SJSA1 (cell line): ENCODE data around the gene TTC21B. TPM values are rescaled to one million over a fixed set of nuclear protein-coding genes. Genes with fewer than 3 reads are reported as not detected.
"Not testable (repeated sequence)": the region's sequence is repeated elsewhere in the genome, so short reads cannot be mapped to it uniquely, and the experiment has no call there.

Experiments used
- DNase-seq, 2 experiments: peaks; one replicate each; pipeline ENCODE4 v3.0.0-alpha.2; 2015 to 2020; ENCODE audit warnings: low spot score in 2 of 2, low read depth in 1 of 2
- H3K27ac ChIP-seq: fragments of 250-450 bp; sonication (Bioruptor Pico); 2 replicates; pipeline ENCODE4 v1.5.1; 2020; ENCODE audit warnings: mild to moderate bottlenecking, moderate library complexity
- H3K27me3 ChIP-seq: fragments of 250-450 bp; sonication (Bioruptor Pico); replicated peaks from 2 replicates; pipeline ENCODE4 v1.5.1; 2020; ENCODE audit warnings: mild to moderate bottlenecking, moderate library complexity
- H3K36me3 ChIP-seq: fragments of 250-450 bp; sonication (Bioruptor Pico); 2 replicates; pipeline ENCODE4 v1.5.1; 2020; ENCODE audit warnings: mild to moderate bottlenecking
- H3K4me1 ChIP-seq: fragments of 250-450 bp; sonication (Bioruptor Pico); replicated peaks from 2 replicates; pipeline ENCODE4 v1.6.1; 2021; ENCODE audit warnings: mild to moderate bottlenecking
- H3K4me3 ChIP-seq: fragments of 250-450 bp; sonication (Bioruptor Pico); 2 replicates; pipeline ENCODE4 v1.5.1; 2020; ENCODE audit warnings: mild to moderate bottlenecking
- H3K9me3 ChIP-seq: fragments of 250-450 bp; sonication (Bioruptor Pico); replicated peaks from 2 replicates; pipeline ENCODE4 v1.5.1; 2020; ENCODE audit warnings: mild to moderate bottlenecking
- total RNA-seq: library from RNA; depleted of rRNA; stranded (reverse); fragments of >200 nt; shearing (Covaris generic); gene quantifications from 2 replicates; pipeline ENCODE4 v1.2.3, GENCODE V29; 2014

The TTC21B gene
- total RNA-seq, 1 experiment from 2014 or later = 26.9 TPM

- Histone ChIP-seq H3K9me3 (no peaks in the 10 kb centered on the region), H3K27me3 (no peaks in the 10 kb centered on the region), H3K4me3 (no peak overlapping the region), H3K27ac (no peak overlapping the region), H3K4me1 (no peaks in the 10 kb centered on the region), H3K36me3 (no peaks in the 10 kb centered on the region)
- DNase-seq = no peak
Measured at GRCh38 chr2:165863810-165864261, 89.7 kb downstream of the TTC21B start.

- not testable (repeated sequence) for H3K27ac ChIP-seq, H3K4me1 ChIP-seq, H3K4me3 ChIP-seq, H3K9me3 ChIP-seq, H3K36me3 ChIP-seq, DNase-seq, H3K27me3 ChIP-seq
Measured at GRCh38 chr2:165861083-165861482, 92.5 kb downstream of the TTC21B start.

- not testable (repeated sequence) for H3K4me3 ChIP-seq, H3K27ac ChIP-seq, H3K27me3 ChIP-seq, H3K9me3 ChIP-seq, DNase-seq, H3K4me1 ChIP-seq, H3K36me3 ChIP-seq
Measured at GRCh38 chr2:165859723-165860122, 93.9 kb downstream of the TTC21B start.

GRCh38 chr2:165857876-165858275, 95.7 kb downstream of the TTC21B start:
- Histone ChIP-seq H3K4me1 (no peaks in the 10 kb centered on the region), H3K27ac (no peak overlapping the region), H3K36me3 (no peaks in the 10 kb centered on the region), H3K9me3 (no peaks in the 10 kb centered on the region), H3K27me3 (no peaks in the 10 kb centered on the region), H3K4me3 (no peak overlapping the region)
- no peak for DNase-seq

GRCh38 chr2:165852394-165852793, 101.2 kb downstream of the TTC21B start:
- Histone ChIP-seq H3K9me3 (no peaks in the 10 kb centered on the region), H3K27me3 (no peaks in the 10 kb centered on the region), H3K4me1 (no peaks in the 10 kb centered on the region), H3K27ac (no peak overlapping the region), H3K36me3 (no peaks in the 10 kb centered on the region), H3K4me3 (no peak overlapping the region)
- no peak for DNase-seq

- Histone ChIP-seq H3K9me3 (no peaks in the 10 kb centered on the region), H3K36me3 (no peaks in the 10 kb centered on the region), H3K27me3 (no peaks in the 10 kb centered on the region), H3K27ac (no peak overlapping the region), H3K4me3 (no peak overlapping the region), H3K4me1 (no peaks in the 10 kb centered on the region)
- no peak for DNase-seq
Measured at GRCh38 chr2:165847001-165847400, 106.6 kb downstream of the TTC21B start.

- Histone ChIP-seq H3K36me3 (no peaks in the 10 kb centered on the region), H3K27ac (no peak overlapping the region), H3K9me3 (no peaks in the 10 kb centered on the region), H3K27me3 (no peaks in the 10 kb centered on the region), H3K4me1 (no peaks in the 10 kb centered on the region), H3K4me3 (no peak overlapping the region)
- no peak for DNase-seq
Measured at GRCh38 chr2:165846056-165846455, 107.5 kb downstream of the TTC21B start.

GRCh38 chr2:165844216-165844615, 109.4 kb downstream of the TTC21B start:
- Histone ChIP-seq H3K4me3 (no peak overlapping the region), H3K36me3 (no peaks in the 10 kb centered on the region), H3K27me3 (no peaks in the 10 kb centered on the region), H3K9me3 (no peaks in the 10 kb centered on the region), H3K27ac (no peak overlapping the region), H3K4me1 (no peaks in the 10 kb centered on the region)
- no peak for DNase-seq

GRCh38 chr2:165843351-165843750, 110.2 kb downstream of the TTC21B start:
- Histone ChIP-seq H3K27ac (no peak overlapping the region), H3K4me1 (no peaks in the 10 kb centered on the region), H3K9me3 (no peaks in the 10 kb centered on the region), H3K27me3 (no peaks in the 10 kb centered on the region), H3K4me3 (no peak overlapping the region), H3K36me3 (no peaks in the 10 kb centered on the region)
- no peak for DNase-seq

- H3K4me1 ChIP-seq = no peaks in the 10 kb centered on the region
- no peak overlapping the region for H3K27ac ChIP-seq
- H3K4me3 ChIP-seq = no peak overlapping the region
- H3K36me3 ChIP-seq = no peaks in the 10 kb centered on the region
- H3K27me3 ChIP-seq = no peaks in the 10 kb centered on the region
- no peaks in the 10 kb centered on the region for H3K9me3 ChIP-seq
- DNase-seq = no peak
Measured at GRCh38 chr2:165840333-165840958, 113.1 kb downstream of the TTC21B start.

GRCh38 chr2:165839610-165840009, 114.0 kb downstream of the TTC21B start:
- Histone ChIP-seq H3K9me3 (no peaks in the 10 kb centered on the region), H3K4me3 (no peak overlapping the region), H3K36me3 (no peaks in the 10 kb centered on the region), H3K27ac (no peak overlapping the region), H3K27me3 (no peaks in the 10 kb centered on the region), H3K4me1 (no peaks in the 10 kb centered on the region)
- DNase-seq = no peak

- no peaks in the 10 kb centered on the region for H3K9me3 ChIP-seq
- no peaks in the 10 kb centered on the region for H3K36me3 ChIP-seq
- no peak overlapping the region for H3K27ac ChIP-seq
- no peaks in the 10 kb centered on the region for H3K4me1 ChIP-seq
- DNase-seq = no peak
- no peaks in the 10 kb centered on the region for H3K27me3 ChIP-seq
- no peak overlapping the region for H3K4me3 ChIP-seq
Measured at GRCh38 chr2:165837122-165837521, 116.5 kb downstream of the TTC21B start.

GRCh38 chr2:165835363-165835762, 118.2 kb downstream of the TTC21B start:
- no peak overlapping the region for H3K4me3 ChIP-seq
- H3K27ac ChIP-seq = no peak overlapping the region
- DNase-seq = no peak
- no peaks in the 10 kb centered on the region for H3K36me3 ChIP-seq
- H3K9me3 ChIP-seq = no peaks in the 10 kb centered on the region
- no peaks in the 10 kb centered on the region for H3K4me1 ChIP-seq
- H3K27me3 ChIP-seq = no peaks in the 10 kb centered on the region

GRCh38 chr2:165833156-165833555, 120.4 kb downstream of the TTC21B start:
- H3K9me3 ChIP-seq = no peaks in the 10 kb centered on the region
- no peak overlapping the region for H3K4me3 ChIP-seq
- no peaks in the 10 kb centered on the region for H3K4me1 ChIP-seq
- peak in 1 of 2 experiments; percentile 7 for DNase-seq
- no peak overlapping the region for H3K27ac ChIP-seq
- no peaks in the 10 kb centered on the region for H3K36me3 ChIP-seq
- no peaks in the 10 kb centered on the region for H3K27me3 ChIP-seq

GRCh38 chr2:165827921-165828276, 125.7 kb downstream of the TTC21B start:
- no peak for DNase-seq
- Histone ChIP-seq H3K4me3 (no peak overlapping the region), H3K27ac (no peak overlapping the region), H3K27me3 (no peaks in the 10 kb centered on the region), H3K36me3 (no peaks in the 10 kb centered on the region), H3K4me1 (no peaks in the 10 kb centered on the region), H3K9me3 (no peaks in the 10 kb centered on the region)
